Upper lobe of left lung (tissue), 4 donors: ENCODE measurements around the gene DTNB.

Source experiments
- EP300 ChIP-seq, 4 donors: sonication (generic); formaldehyde crosslinking; IDR thresholded peaks; one replicate each; pipeline ENCODE4 v1.5.1; 2017; ENCODE audit warnings: antibody characterized with exemption in 4 of 4, control low read depth in 2 of 4
- POLR2A ChIP-seq, 4 donors: fragments of 450-650 bp; IDR thresholded peaks; one replicate each; pipeline ENCODE4 v1.5.1; 2016 to 2017; ENCODE audit warnings: antibody characterized with exemption in 4 of 4, mild to moderate bottlenecking in 2 of 4
- POLR2AphosphoS5 ChIP-seq, 2 donors: sonication (generic); formaldehyde crosslinking; IDR thresholded peaks; one replicate each; pipeline ENCODE4 v1.5.1; 2017; ENCODE audit warnings: antibody characterized with exemption in 2 of 2
- TF ChIP-seq, protein P1 (sequence below), 6 experiments: fragments of 450-650 bp in 4 of 6; fragments of 200-600 bp in 2 of 6; sonication (generic) in 2 of 6; IDR thresholded peaks; one replicate each; pipeline ENCODE4 v1.5.1; 2016 to 2019; ENCODE audit warnings: antibody characterized with exemption in 6 of 6

DNA sequence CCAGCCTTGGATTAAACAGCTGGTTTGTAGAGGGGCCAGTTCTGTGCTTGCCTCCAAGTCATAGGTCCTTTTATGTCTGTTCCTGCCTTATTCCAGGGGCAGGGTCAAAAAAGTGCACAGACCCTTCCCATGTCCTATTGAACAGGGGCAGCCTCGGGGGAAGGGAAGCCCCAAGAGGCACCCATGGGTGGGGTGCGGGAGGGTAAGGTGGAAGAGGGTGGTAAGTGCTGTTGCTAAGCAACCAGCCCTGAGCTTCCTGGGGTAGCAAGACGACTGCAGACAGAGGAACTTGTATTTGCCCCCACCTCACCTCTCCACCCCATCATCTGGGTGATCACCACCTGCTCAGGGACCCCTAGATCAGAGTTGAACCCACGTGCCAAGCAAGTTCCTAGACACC is 339.4 kb downstream of the DTNB start:
- TF ChIP-seq, protein P1, sequence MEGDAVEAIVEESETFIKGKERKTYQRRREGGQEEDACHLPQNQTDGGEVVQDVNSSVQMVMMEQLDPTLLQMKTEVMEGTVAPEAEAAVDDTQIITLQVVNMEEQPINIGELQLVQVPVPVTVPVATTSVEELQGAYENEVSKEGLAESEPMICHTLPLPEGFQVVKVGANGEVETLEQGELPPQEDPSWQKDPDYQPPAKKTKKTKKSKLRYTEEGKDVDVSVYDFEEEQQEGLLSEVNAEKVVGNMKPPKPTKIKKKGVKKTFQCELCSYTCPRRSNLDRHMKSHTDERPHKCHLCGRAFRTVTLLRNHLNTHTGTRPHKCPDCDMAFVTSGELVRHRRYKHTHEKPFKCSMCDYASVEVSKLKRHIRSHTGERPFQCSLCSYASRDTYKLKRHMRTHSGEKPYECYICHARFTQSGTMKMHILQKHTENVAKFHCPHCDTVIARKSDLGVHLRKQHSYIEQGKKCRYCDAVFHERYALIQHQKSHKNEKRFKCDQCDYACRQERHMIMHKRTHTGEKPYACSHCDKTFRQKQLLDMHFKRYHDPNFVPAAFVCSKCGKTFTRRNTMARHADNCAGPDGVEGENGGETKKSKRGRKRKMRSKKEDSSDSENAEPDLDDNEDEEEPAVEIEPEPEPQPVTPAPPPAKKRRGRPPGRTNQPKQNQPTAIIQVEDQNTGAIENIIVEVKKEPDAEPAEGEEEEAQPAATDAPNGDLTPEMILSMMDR (IDR thresholded peaks at IDR 0.05): no peak
- no peak for TF ChIP-seq POLR2A (IDR thresholded peaks at IDR 0.05)
- TF ChIP-seq EP300 (IDR thresholded peaks at IDR 0.05): no peak
- TF ChIP-seq POLR2AphosphoS5 (IDR thresholded peaks at IDR 0.05): no peak
